ENCODE measurements around the gene DHRS3.

DHRS3 gene

GRCh38 chr1:12552951-12553921 is 64.8 kb downstream of the DHRS3 start:
- DNase-seq (ENCODE audit: low read depth) = no peak

- no peak for DNase-seq (ENCODE audit: low read depth)
Observed at GRCh38 chr1:12552111-12552888, 65.7 kb downstream of the DHRS3 start.

GRCh38 chr1:12551584-12551983 is 66.4 kb downstream of the DHRS3 start:
- no peak for DNase-seq (ENCODE audit: low read depth)

GRCh38 chr1:12549460-12550349 is 68.3 kb downstream of the DHRS3 start:
- peak; percentile 56 for DNase-seq (ENCODE audit: low read depth)

- no peak for DNase-seq (ENCODE audit: low read depth)
Observed at GRCh38 chr1:12548973-12549459, 69.0 kb downstream of the DHRS3 start.

- DNase-seq (ENCODE audit: low read depth) = no peak
Observed at GRCh38 chr1:12548279-12548972, 69.6 kb downstream of the DHRS3 start.

- DNase-seq (ENCODE audit: low read depth) = no peak
Observed at GRCh38 chr1:12547586-12548225, 70.3 kb downstream of the DHRS3 start.

- peak; percentile 28 for DNase-seq (ENCODE audit: low read depth)
Observed at GRCh38 chr1:12546771-12547585, 71.0 kb downstream of the DHRS3 start.

- no peak for DNase-seq (ENCODE audit: low read depth)
Observed at GRCh38 chr1:12544992-12545391, 73.0 kb downstream of the DHRS3 start.

GRCh38 chr1:12544357-12544756 is 73.7 kb downstream of the DHRS3 start:
- DNase-seq (ENCODE audit: low read depth) = no peak

- no peak for DNase-seq (ENCODE audit: low read depth)
Observed at GRCh38 chr1:12543740-12544154, 74.3 kb downstream of the DHRS3 start.

- DNase-seq (ENCODE audit: low read depth) = no peak
Observed at GRCh38 chr1:12542616-12543592, 75.1 kb downstream of the DHRS3 start.

- no peak for DNase-seq (ENCODE audit: low read depth)
Observed at GRCh38 chr1:12542138-12542465, 75.9 kb downstream of the DHRS3 start.

- peak; percentile 47 for DNase-seq (ENCODE audit: low read depth)
Observed at GRCh38 chr1:12541274-12542137, 76.5 kb downstream of the DHRS3 start.

GRCh38 chr1:12540580-12541273 is 77.3 kb downstream of the DHRS3 start:
- no peak for DNase-seq (ENCODE audit: low read depth)

- DNase-seq (ENCODE audit: low read depth) = peak; percentile 87
Observed at GRCh38 chr1:12539705-12540579, 78.1 kb downstream of the DHRS3 start.
